ENCODE results near the gene FTO.

The FTO gene

GRCh38 chr16:54027995-54028394 is 324.0 kb downstream of the FTO start:
- no peak for DNase-seq

- no peak for DNase-seq
Measured at GRCh38 chr16:54030451-54030850, 326.5 kb downstream of the FTO start.

DNA sequence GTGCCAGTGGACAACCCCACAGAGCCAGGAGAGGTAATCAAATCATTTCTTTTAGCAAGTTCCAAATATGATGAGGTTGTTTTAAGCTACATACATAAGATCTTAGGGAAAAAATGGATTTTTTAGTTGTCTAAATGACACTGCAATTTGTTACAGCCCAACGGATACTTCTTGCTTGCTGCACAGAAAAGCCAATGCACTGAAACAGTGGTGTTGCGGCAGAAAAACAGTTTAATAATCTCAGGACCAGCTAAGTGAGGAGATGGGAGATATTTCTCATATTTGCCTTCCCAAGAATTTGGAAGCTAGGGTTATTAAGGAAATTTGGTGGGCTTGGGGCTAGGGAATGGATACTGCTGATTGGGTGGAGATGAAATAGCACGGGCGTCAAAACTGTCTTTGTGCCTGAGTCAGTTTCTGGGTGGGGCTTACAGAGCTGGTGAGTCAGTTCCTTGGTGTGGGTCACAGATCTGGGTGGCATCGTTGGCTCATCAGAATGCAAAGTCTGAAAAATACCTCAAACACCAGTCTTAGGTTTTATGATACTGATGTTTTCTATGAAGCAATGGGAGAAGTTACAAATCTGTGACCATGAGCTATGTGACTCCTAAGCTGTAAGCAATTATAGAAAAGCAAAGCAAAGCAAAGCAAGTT is 327.3 kb downstream of the FTO start:
- no peak for DNase-seq

DNA sequence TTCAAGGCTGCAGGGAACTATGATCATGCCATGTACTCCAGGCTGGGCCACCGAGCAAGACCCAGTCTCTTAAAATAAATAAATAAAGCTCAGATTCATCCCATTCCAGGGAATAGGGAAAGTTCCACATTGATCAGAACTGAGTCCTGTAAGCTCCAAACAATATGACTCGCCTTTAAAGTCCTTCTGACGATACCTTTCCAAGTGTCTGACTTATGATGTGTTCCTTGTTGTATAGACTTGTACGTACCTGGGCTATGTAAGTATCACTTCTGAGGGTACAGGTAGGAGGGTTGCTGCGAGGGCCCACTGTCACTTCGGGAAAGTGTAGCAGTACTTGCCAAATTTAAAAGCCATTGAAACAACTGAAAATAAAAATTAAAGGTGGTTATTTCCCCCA is 329.8 kb downstream of the FTO start:
- DNase-seq, result no peak

GRCh38 chr16:54034684-54035083 is 330.7 kb downstream of the FTO start:
- no peak for DNase-seq

DNA sequence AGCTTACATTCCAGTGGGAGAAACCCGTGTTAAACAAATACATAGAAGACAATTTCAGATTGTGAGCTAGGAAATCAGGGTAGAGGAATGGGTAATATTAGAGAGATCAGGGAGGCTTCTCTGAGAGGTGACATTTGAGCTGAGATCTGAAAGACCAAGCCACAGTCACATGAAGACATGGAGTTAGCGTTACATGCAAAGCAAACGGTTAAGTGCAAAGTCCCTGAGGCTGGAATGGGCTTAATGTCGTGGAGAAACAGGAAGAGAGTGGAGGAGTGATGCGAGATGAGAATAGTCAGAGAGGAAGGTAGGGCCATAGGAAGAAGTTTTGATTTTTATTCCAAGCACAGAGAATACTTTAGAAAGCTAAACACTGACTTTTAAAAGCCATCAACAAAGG is 336.5 kb downstream of the FTO start:
- no peak for DNase-seq

DNA sequence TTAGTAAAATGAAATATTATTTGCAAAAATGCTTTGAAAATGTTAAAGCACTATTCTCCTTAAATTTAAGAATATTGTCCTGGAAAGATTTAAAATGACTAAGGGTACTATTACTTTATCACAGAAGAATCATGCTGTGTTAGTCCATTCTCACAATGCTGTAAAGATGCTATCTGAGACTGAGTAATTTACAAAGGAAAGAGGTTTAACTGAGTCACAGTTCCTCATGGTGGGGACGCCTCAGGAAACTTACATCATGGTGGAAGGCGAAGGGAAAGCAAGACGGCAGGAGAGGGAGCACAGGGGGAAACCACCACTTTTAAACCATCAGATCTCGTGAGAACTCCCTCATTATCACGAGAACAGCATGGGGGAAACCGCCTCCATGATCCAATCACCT is 337.0 kb downstream of the FTO start:
- DNase-seq, result no peak

DNA sequence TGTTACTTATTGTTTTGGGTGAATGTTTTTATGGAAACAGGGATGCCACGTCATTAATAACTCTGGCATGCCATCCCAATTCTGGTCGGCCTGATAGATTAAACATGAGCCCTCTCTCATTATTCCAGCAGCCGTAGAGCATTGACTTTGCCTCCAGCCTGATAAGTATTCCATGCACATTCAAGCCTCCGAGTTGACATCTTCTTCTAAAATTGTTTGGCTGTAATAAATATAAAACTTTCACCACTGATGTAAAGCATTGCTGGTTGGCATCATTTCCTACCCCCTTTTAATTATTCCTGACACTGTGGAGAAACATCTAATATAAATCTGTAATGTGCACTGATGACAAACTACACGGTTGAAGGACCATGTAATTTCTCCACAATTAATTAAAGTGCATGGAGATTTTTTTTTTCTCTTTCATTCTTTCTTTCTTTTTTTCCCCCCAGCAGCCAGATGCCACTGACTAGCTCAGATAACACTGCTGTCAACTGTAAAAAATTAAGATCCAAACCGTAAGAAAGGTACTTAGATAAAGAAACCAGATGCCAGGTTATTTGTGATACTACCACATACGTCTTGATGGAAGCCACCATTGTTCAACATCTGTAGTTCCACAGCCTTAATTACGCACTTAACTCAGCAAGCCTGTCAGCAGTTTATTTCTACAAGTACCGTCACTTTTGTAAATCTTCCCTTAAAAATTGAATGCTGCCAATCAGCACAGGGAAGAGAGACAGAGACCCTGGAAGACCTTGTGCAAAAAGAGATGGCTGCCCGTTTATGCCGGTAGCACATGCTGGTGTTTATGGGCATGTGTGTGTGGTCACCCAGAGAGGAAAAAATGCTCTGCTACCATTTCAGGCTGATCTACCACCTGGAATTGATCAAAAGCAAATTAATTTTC is 344.9 kb downstream of the FTO start:
- no peak for DNase-seq

- no peak for DNase-seq
Measured at GRCh38 chr16:54049591-54050458, 345.9 kb downstream of the FTO start.

DNA sequence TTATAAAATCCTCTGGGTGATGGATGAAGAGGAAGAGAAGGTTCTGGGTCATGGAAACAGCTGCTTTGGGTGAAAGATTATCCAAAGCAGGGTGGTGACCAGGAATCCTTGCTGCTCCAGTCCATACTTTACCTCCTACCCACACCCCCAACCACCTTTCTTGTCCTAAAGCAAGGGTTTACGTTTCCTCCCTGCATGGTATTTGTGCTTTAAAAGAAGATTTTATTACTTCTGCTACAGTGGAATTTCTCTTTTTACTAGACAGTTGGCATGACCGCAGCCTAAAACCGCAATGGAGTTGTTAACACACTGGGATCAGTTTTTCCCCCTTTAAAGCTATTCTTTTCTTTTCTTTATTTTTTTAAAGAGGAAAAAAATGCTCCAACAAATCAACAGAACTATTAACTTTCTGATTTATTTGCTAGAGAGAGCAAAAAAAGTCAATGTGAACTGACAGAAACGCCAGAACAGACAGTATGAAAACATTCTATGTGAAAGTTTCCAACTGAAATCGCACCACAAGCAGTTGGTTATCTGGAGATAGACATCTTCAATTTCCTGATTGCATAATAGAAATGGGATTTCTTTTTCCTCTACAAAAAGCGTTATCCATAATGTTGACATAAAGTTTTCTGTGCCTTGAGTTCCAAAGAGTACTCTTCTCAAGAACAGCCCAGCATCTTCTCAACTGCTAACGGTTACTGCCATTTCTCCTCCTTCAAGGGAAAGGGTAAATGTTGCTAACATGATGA is 346.7 kb downstream of the FTO start:
- DNase-seq, result no peak

GRCh38 chr16:54051821-54052220 is 347.9 kb downstream of the FTO start:
- DNase-seq, result no peak

DNA sequence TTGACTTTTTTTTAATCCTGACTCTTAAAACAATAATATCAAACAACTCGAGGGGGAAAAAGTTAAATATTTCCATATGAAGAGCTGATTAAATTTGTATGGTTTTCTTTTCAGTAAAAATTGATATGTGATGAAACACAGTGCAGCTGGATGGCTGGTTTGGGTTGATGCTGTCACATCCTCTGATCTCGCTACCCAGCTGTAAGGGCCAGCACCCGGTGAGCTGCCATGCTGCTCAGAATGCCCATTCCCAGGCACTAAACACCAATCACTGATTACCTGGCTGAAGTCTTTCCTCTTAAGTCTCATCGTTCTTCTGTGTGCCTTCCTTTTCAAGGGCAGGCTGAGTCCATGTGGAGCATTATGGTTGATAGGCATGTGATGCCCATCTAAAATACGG is 348.3 kb downstream of the FTO start:
- no peak for DNase-seq

GRCh38 chr16:54053891-54054820 is 350.2 kb downstream of the FTO start:
- peak; percentile 11 for DNase-seq

GRCh38 chr16:54055191-54055590 is 351.2 kb downstream of the FTO start:
- no peak for DNase-seq

DNA sequence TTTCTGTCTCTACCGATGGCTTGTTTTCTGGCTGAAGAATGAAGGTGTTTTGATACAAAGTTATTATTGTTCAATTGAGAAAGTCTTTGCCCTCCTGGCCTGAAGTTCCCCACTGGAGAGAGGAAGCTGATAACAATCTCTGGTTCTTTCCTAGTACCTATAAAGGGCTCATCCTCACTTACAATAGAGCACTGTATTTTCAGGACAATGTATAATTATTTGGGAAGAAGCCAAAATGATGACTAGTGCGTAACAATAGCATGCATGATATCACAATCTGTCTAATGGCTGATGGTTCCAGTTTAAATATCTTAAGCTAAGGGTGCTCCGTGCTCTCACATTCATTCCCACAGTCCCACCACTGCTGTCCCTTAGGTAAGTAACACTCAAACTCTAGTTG is 351.9 kb downstream of the FTO start:
- DNase-seq, result no peak

DNA sequence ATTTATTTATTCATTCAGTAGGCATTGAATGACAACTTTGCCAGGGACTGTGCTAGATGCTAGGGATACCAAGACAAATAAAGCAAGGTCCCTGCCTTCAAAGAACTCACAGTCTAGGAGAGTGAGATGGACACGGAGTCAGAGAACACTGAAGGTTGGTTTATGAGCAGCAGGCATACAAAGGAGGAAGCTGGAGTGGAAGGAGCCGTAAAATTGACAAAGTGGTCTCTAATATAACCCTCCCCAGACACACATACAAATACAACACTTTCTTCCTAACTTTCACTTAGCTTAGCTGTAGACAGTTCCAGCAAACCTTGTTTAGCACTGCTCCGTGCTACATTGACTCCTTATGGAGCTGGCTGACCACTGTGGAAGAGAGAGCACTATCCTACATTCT is 353.0 kb downstream of the FTO start:
- no peak for DNase-seq

GRCh38 chr16:54059319-54059718 is 355.4 kb downstream of the FTO start:
- no peak for DNase-seq

DNA sequence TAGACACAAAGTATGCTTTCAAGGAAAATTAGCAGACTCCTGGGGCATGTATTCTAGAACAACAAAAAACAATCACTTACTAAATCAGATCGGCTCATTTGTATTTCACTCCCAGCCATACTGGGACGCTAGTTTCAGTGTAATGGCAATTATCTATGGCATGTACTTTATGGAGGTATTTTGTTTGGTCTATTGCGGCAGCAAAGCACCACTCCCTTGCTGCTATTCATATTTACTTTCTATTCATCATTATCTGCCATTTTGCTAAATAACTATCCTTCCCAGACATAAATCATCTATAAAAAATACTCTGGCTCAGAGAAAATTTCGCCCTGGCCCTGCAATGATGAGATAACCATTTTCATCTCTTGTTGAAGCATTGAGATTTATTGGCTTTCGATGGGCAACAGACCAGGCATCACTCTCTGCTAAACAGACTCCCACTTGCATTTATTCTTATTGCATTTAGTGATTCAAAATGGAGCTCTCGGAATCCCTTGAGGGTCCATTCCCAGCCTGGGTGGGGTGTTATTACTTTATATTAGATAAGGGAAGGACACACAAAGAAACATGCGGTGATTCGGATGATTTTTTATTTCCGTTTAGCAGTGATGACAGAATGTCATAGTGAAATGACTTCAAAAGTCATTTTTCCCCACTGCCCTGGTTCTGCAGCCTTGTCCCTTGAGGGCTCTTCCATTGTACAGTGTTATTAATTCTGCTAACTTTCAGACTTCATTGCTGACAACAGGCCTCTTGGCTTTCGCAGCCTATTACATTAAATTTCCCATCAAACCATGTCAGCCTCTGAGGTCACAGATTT is 356.9 kb downstream of the FTO start:
- DNase-seq, result no peak

- DNase-seq, result no peak
Measured at GRCh38 chr16:54061454-54061853, 357.5 kb downstream of the FTO start.
